ENCODE results near the gene CMYA5. TPM values are rescaled to one million over a fixed set of nuclear protein-coding genes. Genes with fewer than 3 reads are reported as not detected.

Gene CMYA5
- total RNA-seq, 1 experiment from 2014 or later = 0.81 TPM

DNA sequence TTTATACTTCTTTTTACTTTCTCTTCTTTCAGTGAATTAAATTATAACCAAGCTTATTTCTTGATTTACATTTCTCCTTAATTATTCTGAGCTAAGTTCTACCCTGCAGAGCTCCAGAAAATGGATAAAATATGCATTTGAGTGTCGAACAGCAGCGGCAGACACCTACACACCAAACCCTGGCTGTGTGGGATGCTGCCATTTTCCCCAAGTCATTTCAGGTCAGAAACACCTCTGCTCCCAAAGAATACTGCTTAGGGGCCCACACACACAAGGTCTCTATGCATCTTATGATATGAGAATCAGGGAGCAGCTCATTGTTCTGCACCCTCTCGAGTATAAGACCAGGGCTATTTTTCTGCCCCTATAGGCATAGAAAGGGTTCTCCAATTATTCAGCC is 122.3 kb downstream of the CMYA5 start:
- H3F3A ChIP-seq (ENCODE audit: insufficient read depth, low read depth) = no peaks in the 10 kb centered on the region
- H3K36me3 ChIP-seq (ENCODE audit: low read depth) = no peaks in the 10 kb centered on the region
- H3K27ac ChIP-seq = no peak overlapping the region
- TF ChIP-seq EZH2 (IDR thresholded peaks at IDR 0.05; ENCODE audit: low read depth) = no peak
- TF ChIP-seq, protein P1, sequence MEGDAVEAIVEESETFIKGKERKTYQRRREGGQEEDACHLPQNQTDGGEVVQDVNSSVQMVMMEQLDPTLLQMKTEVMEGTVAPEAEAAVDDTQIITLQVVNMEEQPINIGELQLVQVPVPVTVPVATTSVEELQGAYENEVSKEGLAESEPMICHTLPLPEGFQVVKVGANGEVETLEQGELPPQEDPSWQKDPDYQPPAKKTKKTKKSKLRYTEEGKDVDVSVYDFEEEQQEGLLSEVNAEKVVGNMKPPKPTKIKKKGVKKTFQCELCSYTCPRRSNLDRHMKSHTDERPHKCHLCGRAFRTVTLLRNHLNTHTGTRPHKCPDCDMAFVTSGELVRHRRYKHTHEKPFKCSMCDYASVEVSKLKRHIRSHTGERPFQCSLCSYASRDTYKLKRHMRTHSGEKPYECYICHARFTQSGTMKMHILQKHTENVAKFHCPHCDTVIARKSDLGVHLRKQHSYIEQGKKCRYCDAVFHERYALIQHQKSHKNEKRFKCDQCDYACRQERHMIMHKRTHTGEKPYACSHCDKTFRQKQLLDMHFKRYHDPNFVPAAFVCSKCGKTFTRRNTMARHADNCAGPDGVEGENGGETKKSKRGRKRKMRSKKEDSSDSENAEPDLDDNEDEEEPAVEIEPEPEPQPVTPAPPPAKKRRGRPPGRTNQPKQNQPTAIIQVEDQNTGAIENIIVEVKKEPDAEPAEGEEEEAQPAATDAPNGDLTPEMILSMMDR (conservative IDR thresholded peaks at IDR 0.05) = no peak
- DNase-seq = no peak
- no peaks in the 10 kb centered on the region for H3K9me2 ChIP-seq (ENCODE audit: insufficient read depth)
- no peaks in the 10 kb centered on the region for H3K4me1 ChIP-seq (replicated peaks; ENCODE audit: insufficient read depth)
- ChIA-PET POLR2A (ENCODE audit: unreplicated experiment) (no interaction called here), CTCF (no interaction called here)
- no peaks in the 10 kb centered on the region for H4K20me1 ChIP-seq (ENCODE audit: insufficient read depth)
- intact Hi-C loops (cut with micrococcal nuclease; ENCODE audit: unreplicated experiment) = no loop called here
- no TSS peak for BruUV-seq (replicated peaks)
- H3K79me2 ChIP-seq (ENCODE audit: low read depth) = no peaks in the 10 kb centered on the region
- no peak overlapping the region for H3K4me3 ChIP-seq
- H3K27me3 ChIP-seq (ENCODE audit: insufficient read depth, low read depth) = no peaks in the 10 kb centered on the region
- no peak overlapping the region for H3K4me2 ChIP-seq
- no peak overlapping the region for H2AFZ ChIP-seq
- H3K9me3 ChIP-seq (ENCODE audit: insufficient read depth, low read depth) = no peaks in the 10 kb centered on the region

GRCh38 chr5:79814699-79815098 is 125.1 kb downstream of the CMYA5 start:
- no peaks in the 10 kb centered on the region for H3K27me3 ChIP-seq (ENCODE audit: insufficient read depth, low read depth)
- no peak overlapping the region for H3K4me3 ChIP-seq
- 0 out of 2 replicates have a peak, but pooled peaks cover 6% of the 10 kb centered on the region for H3K9me3 ChIP-seq (ENCODE audit: insufficient read depth, low read depth)
- intact Hi-C loops (cut with micrococcal nuclease; ENCODE audit: unreplicated experiment) = no loop called here
- no peak overlapping the region for H2AFZ ChIP-seq
- TF ChIP-seq, protein P1 (conservative IDR thresholded peaks at IDR 0.05) = no peak
- TF ChIP-seq EZH2 (IDR thresholded peaks at IDR 0.05; ENCODE audit: low read depth) = no peak
- no peaks in the 10 kb centered on the region for H3K4me1 ChIP-seq (replicated peaks; ENCODE audit: insufficient read depth)
- no peak overlapping the region for H3K27ac ChIP-seq
- POLR2A ChIA-PET (ENCODE audit: unreplicated experiment) = no interaction called here
- no peaks in the 10 kb centered on the region for H3K36me3 ChIP-seq (ENCODE audit: low read depth)
- H3K79me2 ChIP-seq (ENCODE audit: low read depth) = no peaks in the 10 kb centered on the region
- H3K4me2 ChIP-seq = no peak overlapping the region
- BruUV-seq (replicated peaks) = no TSS peak
- DNase-seq = no peak
- H3F3A ChIP-seq (ENCODE audit: insufficient read depth, low read depth) = no peaks in the 10 kb centered on the region
- CTCF ChIA-PET = no interaction called here
- H3K9me2 ChIP-seq (ENCODE audit: insufficient read depth) = no peaks in the 10 kb centered on the region
- no peaks in the 10 kb centered on the region for H4K20me1 ChIP-seq (ENCODE audit: insufficient read depth)

DNA sequence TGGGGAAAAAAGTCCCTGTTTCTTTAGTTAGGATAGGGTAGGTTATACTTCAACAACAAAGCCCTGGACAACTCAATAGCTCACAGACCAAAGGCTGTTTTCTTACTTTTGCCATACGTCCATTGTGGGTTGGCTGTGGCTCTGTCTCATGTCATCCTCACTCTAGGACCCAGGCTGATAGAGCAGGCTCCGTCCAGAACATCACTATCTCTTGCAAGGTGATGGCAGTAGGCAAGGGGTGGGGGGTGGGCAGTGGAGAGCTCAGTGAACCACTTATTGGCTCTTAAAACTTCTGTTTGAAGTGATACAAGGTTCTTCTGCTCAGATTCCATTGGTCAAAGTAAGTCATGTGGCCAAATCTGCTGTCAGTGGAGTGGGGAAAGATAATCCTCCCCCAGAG is 126.4 kb downstream of the CMYA5 start:
- Histone ChIP-seq H3F3A (ENCODE audit: insufficient read depth, low read depth) (no peaks in the 10 kb centered on the region), H3K79me2 (ENCODE audit: low read depth) (no peaks in the 10 kb centered on the region), H3K9me3 (ENCODE audit: insufficient read depth, low read depth) (0 out of 2 replicates have a peak, but pooled peaks cover 6% of the 10 kb centered on the region), H3K4me3 (no peak overlapping the region), H3K27ac (no peak overlapping the region), H2AFZ (no peak overlapping the region), H4K20me1 (ENCODE audit: insufficient read depth) (no peaks in the 10 kb centered on the region), H3K36me3 (ENCODE audit: low read depth) (no peaks in the 10 kb centered on the region), H3K9me2 (ENCODE audit: insufficient read depth) (no peaks in the 10 kb centered on the region), H3K27me3 (ENCODE audit: insufficient read depth, low read depth) (no peaks in the 10 kb centered on the region), H3K4me1 (replicated peaks; ENCODE audit: insufficient read depth) (no peaks in the 10 kb centered on the region), H3K4me2 (no peak overlapping the region)
- intact Hi-C loops (cut with micrococcal nuclease; ENCODE audit: unreplicated experiment) = no loop called here
- no peak for DNase-seq
- BruUV-seq (replicated peaks) = no TSS peak
- CTCF ChIA-PET = no interaction called here
- TF ChIP-seq, protein P1 (conservative IDR thresholded peaks at IDR 0.05) = no peak
- TF ChIP-seq EZH2 (IDR thresholded peaks at IDR 0.05; ENCODE audit: low read depth) = no peak
- POLR2A ChIA-PET (ENCODE audit: unreplicated experiment) = no interaction called here
